HG03520 (cell line): Measurements from ENCODE around the gene MACROD2.

Experiments
- ATAC-seq: cut with Tn5 transposase; IDR thresholded peaks from one replicate; pipeline ENCODE4 v1.9.1; 2021; ENCODE audit warnings: mild to moderate bottlenecking, moderate library complexity; ENCODE audit not compliant: unreplicated experiment

The MACROD2 gene

GRCh38 chr20:14785065-14785743 lies 789.9 kb downstream of the MACROD2 start:
- no peak for ATAC-seq

- ATAC-seq: no peak
Observed at GRCh38 chr20:14790190-14790589, 794.9 kb downstream of the MACROD2 start.

- no peak for ATAC-seq
Observed at GRCh38 chr20:14790771-14791620, 795.7 kb downstream of the MACROD2 start.

GRCh38 chr20:14792915-14793314 lies 797.6 kb downstream of the MACROD2 start:
- no peak for ATAC-seq

- no peak for ATAC-seq
Observed at GRCh38 chr20:14799545-14800216, 804.4 kb downstream of the MACROD2 start.

- no peak for ATAC-seq
Observed at GRCh38 chr20:14800707-14801425, 805.5 kb downstream of the MACROD2 start.

GRCh38 chr20:14801591-14802325 lies 806.4 kb downstream of the MACROD2 start:
- no peak for ATAC-seq

- ATAC-seq: no peak
Observed at GRCh38 chr20:14807224-14807623, 811.9 kb downstream of the MACROD2 start.

GRCh38 chr20:14815340-14815739 lies 820.0 kb downstream of the MACROD2 start:
- ATAC-seq: no peak

- no peak for ATAC-seq
Observed at GRCh38 chr20:14816471-14816870, 821.2 kb downstream of the MACROD2 start.

GRCh38 chr20:14817101-14817500 lies 821.8 kb downstream of the MACROD2 start:
- ATAC-seq: no peak

GRCh38 chr20:14820771-14821170 lies 825.5 kb downstream of the MACROD2 start:
- no peak for ATAC-seq

- no peak for ATAC-seq
Observed at GRCh38 chr20:14821251-14821650, 825.9 kb downstream of the MACROD2 start.

- ATAC-seq: no peak
Observed at GRCh38 chr20:14824996-14825395, 829.7 kb downstream of the MACROD2 start.

- no peak for ATAC-seq
Observed at GRCh38 chr20:14826543-14827313, 831.4 kb downstream of the MACROD2 start.

- no peak for ATAC-seq
Observed at GRCh38 chr20:14828459-14828858, 833.1 kb downstream of the MACROD2 start.

GRCh38 chr20:14829906-14830305 lies 834.6 kb downstream of the MACROD2 start:
- peak; percentile 46 for ATAC-seq

GRCh38 chr20:14830466-14830865 lies 835.1 kb downstream of the MACROD2 start:
- ATAC-seq: peak; percentile 73

GRCh38 chr20:14830899-14831298 lies 835.6 kb downstream of the MACROD2 start:
- ATAC-seq: no peak

- ATAC-seq: peak; percentile 47
Observed at GRCh38 chr20:14832630-14833029, 837.3 kb downstream of the MACROD2 start.
